AG04450 (cell line): Measurements from ENCODE around the gene CTSH. TPM values are rescaled to one million over a fixed set of nuclear protein-coding genes. Genes with fewer than 3 reads are reported as not detected.

Source experiments
- CTCF ChIA-PET: fragments of 300-600, 350-600 bp; formaldehyde crosslinking; extraction: SDS; loops from one replicate; lab custom pipeline; 2022; ENCODE audit warnings: antibody characterized with exemption, inconsistent platforms; lab: Charles Lee
- POLR2A ChIA-PET: fragments of 350-600 bp; formaldehyde crosslinking; extraction: SDS; loops from one replicate; lab custom pipeline; 2021; ENCODE audit warnings: antibody characterized with exemption, inconsistent platforms; lab: Yijun Ruan, JAX
- DNase-seq: peaks from one replicate; pipeline ENCODE4 v3.0.0-alpha.2; 2011; ENCODE audit warnings: low read depth, low spot score
- H3K27ac ChIP-seq: one replicate; pipeline ENCODE4 v1.5.1; 2012; ENCODE audit warnings: low read depth, low read length, control low read depth
- H3K27me3 ChIP-seq: one replicate; pipeline ENCODE4 v1.6.0; 2012; ENCODE audit warnings: low read length; ENCODE audit not compliant: control insufficient read depth, insufficient read depth
- H3K4me3 ChIP-seq: 2 replicates; pipeline ENCODE4 v1.5.1; 2011; ENCODE audit warnings: mild to moderate bottlenecking, low read depth, low read length, control low read depth
- H3K9me3 ChIP-seq: 2 replicates; pipeline ENCODE4 v1.5.1; 2012; ENCODE audit warnings: low read length; ENCODE audit not compliant: control insufficient read depth, insufficient read depth
- polyA plus RNA-seq: library from polyadenylated mRNA; depleted of rRNA; stranded (reverse); fragments of >200 nt; gene quantifications from 2 replicates; pipeline ENCODE4 v1.2.3, GENCODE V29; 2011
- TF ChIP-seq, protein P1 (sequence below): IDR thresholded peaks from 2 replicates; pipeline ENCODE4 v1.5.1; 2011; ENCODE audit warnings: low read depth, low read length, control low read depth, inconsistent platforms

Gene CTSH
- polyA plus RNA-seq, 1 experiment = 4.8 TPM

DNA sequence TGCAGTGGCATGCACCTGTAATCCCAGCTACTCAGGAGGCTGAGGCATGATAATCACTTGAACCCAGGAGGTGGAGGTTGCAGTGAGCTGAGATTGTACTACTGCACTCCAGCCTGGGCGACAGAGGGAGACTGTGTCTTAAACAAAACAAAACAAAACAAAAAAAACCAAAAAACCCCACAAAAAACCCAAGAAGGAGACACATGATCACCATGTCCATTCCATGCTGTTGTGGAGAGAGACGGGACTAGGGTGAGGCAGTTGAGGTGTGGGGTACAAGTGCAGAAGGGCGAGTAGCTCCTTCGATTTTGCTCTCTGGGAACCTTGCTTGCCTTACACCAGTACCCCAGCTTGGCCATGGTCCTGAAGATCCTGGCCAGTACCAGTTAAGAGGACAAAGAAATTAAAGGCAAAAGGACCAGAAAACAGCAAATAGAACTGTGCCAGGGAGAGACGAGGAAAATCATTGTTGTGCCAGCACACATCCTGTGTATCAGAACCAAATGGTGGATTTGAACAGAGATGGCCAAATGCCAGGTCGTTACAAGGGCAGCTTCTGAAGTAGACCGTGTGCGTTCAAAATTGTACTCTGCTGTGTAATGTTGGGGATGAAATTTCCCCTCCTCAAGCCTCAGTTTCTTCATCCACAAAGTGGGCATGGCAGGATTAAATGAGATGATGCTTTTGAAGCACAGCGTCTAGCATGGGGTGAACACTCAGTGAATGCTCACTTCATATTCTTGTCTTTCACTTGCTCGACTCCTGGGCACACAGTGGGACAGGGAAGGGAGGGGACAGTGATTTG is 42.9 kb upstream of the CTSH start:
- ChIA-PET POLR2A (interaction anchor here (0.7 kb wide), 2 partner anchors 16 to 82 kb away, joined by 5 to 6 read pairs; no protein-coding TSS in a partner anchor), CTCF (no interaction called here)
- Histone ChIP-seq H3K27me3 (no peaks in the 10 kb centered on the region), H3K9me3 (no peaks in the 10 kb centered on the region), H3K27ac (peak overlapping the region; percentile 97), H3K4me3 (no peak overlapping the region)
- no peak for DNase-seq
- TF ChIP-seq, protein P1, sequence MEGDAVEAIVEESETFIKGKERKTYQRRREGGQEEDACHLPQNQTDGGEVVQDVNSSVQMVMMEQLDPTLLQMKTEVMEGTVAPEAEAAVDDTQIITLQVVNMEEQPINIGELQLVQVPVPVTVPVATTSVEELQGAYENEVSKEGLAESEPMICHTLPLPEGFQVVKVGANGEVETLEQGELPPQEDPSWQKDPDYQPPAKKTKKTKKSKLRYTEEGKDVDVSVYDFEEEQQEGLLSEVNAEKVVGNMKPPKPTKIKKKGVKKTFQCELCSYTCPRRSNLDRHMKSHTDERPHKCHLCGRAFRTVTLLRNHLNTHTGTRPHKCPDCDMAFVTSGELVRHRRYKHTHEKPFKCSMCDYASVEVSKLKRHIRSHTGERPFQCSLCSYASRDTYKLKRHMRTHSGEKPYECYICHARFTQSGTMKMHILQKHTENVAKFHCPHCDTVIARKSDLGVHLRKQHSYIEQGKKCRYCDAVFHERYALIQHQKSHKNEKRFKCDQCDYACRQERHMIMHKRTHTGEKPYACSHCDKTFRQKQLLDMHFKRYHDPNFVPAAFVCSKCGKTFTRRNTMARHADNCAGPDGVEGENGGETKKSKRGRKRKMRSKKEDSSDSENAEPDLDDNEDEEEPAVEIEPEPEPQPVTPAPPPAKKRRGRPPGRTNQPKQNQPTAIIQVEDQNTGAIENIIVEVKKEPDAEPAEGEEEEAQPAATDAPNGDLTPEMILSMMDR = no peak

DNA sequence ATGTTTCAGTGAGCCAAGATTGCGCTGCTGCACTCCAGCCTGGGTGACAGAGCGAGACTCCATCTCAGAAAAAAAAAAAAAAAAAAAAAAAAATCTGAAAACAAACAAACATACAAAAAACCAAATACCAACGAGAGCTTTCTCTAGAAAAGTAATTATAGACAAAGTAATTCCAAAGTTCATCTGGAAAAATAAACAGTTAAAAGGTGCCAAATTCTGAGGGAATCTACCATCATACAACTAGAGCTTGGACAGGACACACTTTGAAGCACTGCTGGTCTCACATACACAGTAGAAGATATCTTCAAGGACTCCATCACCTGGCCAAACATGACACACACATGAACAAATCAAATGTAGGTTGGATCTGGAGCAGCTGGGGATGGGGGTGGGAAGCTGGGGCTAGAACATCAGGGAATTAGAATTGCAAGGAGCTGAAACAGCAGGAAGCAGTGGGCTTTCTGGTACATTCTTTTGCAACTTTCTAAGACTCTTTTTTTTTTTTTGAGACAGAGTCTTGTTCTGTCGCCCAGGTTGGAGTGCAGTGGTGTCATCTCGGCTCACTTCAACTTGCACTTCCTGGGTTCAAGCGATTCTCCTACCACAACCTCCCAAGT is 41.1 kb upstream of the CTSH start:
- ChIA-PET CTCF (interaction anchor here (0.6 to 1.6 kb wide), 5 partner anchors 18 to 1075 kb away, joined by 3 to 6 read pairs (median 4); partner anchors contain the start of gene ADAMTS7), POLR2A (no interaction called here)

DNA sequence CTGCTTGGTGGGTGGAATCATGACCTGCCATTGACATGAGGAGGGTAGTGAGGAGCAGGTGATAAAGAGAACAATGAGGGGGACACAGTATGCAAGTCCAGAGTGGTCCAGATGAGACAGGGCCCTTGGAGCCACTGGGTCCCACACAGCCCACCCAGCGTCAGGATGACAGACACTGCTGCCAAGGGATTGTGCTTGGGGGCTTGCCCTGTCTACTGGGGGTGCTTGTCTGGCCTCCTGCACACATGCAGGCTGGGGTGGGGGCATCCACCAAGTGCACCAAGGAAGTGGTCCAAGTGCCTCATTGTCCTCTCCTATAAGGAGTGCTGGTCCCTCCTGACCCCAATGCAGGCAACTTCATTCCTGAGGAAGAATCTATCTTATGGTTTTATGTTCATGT is 39.2 kb upstream of the CTSH start:
- TF ChIP-seq, protein P1 = no peak
- H3K4me3 ChIP-seq = no peak overlapping the region
- H3K27ac ChIP-seq = no peak overlapping the region
- H3K9me3 ChIP-seq = no peaks in the 10 kb centered on the region
- CTCF ChIA-PET = no interaction called here
- DNase-seq = no peak
- H3K27me3 ChIP-seq = no peaks in the 10 kb centered on the region
- POLR2A ChIA-PET = no interaction called here

More for the DNA sequence above, 41.1 kb upstream of the CTSH start:
- no peak for DNase-seq
- Histone ChIP-seq H3K4me3 (no peak overlapping the region), H3K9me3 (no peaks in the 10 kb centered on the region), H3K27me3 (no peaks in the 10 kb centered on the region), H3K27ac (no peak overlapping the region)
- TF ChIP-seq, protein P1 = no peak

DNA sequence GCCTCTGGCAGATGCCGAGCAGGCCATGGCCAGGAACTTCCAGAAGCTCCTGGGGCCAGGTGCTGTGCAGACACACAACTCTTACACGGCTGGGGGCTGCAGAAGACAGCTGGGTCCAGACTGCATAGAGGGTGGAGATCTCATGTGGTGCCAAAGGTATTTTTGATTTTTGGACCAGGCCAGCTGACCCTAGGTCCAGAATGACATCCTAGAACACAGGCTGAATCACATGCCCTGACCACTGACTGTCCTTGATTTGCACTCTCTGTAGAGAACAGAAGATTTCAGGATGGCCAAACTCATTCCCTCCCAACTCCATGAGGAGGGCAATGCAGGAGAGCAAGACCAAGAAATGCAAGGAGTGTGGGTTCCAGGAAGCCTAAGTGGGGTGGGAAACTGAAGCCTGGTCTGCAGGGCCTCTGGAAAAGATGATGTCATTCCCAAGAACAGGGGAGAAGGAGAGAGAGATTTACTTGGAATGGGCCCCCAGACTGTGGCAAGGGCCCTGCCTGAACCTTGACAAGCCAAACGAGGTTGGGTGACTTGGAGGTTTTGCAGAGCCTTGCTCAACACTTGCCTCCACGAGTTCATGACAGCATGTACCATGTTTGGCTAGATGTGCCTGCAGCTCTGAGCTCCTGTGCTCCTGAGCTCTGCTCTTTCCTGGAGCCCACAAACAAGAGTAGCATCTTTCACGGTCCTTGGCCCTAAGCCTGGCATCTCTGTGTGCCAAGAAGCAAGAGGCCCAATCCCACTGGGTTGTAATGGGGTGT is 38.5 kb upstream of the CTSH start:
- TF ChIP-seq, protein P1 = no peak
- ChIA-PET POLR2A (no interaction called here), CTCF (no interaction called here)
- no peaks in the 10 kb centered on the region for H3K9me3 ChIP-seq
- H3K27me3 ChIP-seq = no peaks in the 10 kb centered on the region
- DNase-seq = no peak
- no peak overlapping the region for H3K27ac ChIP-seq
- no peak overlapping the region for H3K4me3 ChIP-seq
